Suprapubic skin (tissue), 4 donors: ENCODE measurements around the gene AGL. TPM values are rescaled to one million over a fixed set of nuclear protein-coding genes. Genes with fewer than 3 reads are reported as not detected.

Experiments
- DNase-seq, 2 donors: peaks; one replicate each; pipeline ENCODE4 v3.0.0-alpha.2; 2019; ENCODE audit warnings: low spot score in 2 of 2
- H3K27ac ChIP-seq: fragments of 200-600 bp; sonication (generic); one replicate; pipeline ENCODE4 v1.5.1; 2019
- H3K27me3 ChIP-seq: fragments of 200-600 bp; sonication (generic); one replicate; pipeline ENCODE4 v1.5.1; 2019
- H3K36me3 ChIP-seq: fragments of 200-600 bp; sonication (generic); one replicate; pipeline ENCODE4 v1.5.1; 2019
- H3K4me1 ChIP-seq: fragments of 200-600 bp; sonication (generic); one replicate; pipeline ENCODE4 v1.5.1; 2019
- H3K4me3 ChIP-seq: fragments of 200-600 bp; sonication (generic); one replicate; pipeline ENCODE4 v1.5.1; 2019; ENCODE audit warnings: mild to moderate bottlenecking
- H3K9me3 ChIP-seq: fragments of 200-600 bp; sonication (generic); one replicate; pipeline ENCODE4 v1.5.1; 2019
- CTCF ChIP-seq, 2 donors: fragments of 200-600 bp in 1 of 2; fragments of 450-650 bp in 1 of 2; sonication (generic) in 1 of 2; IDR thresholded peaks; one replicate each; pipeline ENCODE4 v1.5.1; 2016 to 2019; ENCODE audit warnings: antibody characterized with exemption in 2 of 2, mild to moderate bottlenecking in 1 of 2, moderate library complexity in 1 of 2
- EP300 ChIP-seq: sonication (generic); formaldehyde crosslinking; IDR thresholded peaks from one replicate; pipeline ENCODE4 v1.6.1; 2017; ENCODE audit warnings: antibody characterized with exemption
- POLR2A ChIP-seq, 2 donors: fragments of 450-650 bp; IDR thresholded peaks; one replicate each; pipeline ENCODE4 v1.6.1; 2017; ENCODE audit warnings: antibody characterized with exemption in 2 of 2, mild to moderate bottlenecking in 2 of 2, moderate library complexity in 2 of 2
- POLR2AphosphoS5 ChIP-seq, 3 donors: sonication (generic); formaldehyde crosslinking; IDR thresholded peaks; one replicate each; pipeline ENCODE4 v1.6.1; 2017; ENCODE audit warnings: antibody characterized with exemption in 3 of 3
- WGBS: methylation state at CpG from one replicate; pipeline ENCODE4 v1.1.5; 2018; 5-methylcytosine and 5-hydroxymethylcytosine counted together
- total RNA-seq, 4 donors: library from RNA; depleted of rRNA; stranded (reverse); fragments of >200 nt; gene quantifications; one replicate each; pipeline ENCODE4 v1.1.0, GENCODE V29; 2016

Gene AGL
- total RNA-seq, 4 donors from 2014 or later: 7.7 to 17.8 (median 13.8) TPM

DNA sequence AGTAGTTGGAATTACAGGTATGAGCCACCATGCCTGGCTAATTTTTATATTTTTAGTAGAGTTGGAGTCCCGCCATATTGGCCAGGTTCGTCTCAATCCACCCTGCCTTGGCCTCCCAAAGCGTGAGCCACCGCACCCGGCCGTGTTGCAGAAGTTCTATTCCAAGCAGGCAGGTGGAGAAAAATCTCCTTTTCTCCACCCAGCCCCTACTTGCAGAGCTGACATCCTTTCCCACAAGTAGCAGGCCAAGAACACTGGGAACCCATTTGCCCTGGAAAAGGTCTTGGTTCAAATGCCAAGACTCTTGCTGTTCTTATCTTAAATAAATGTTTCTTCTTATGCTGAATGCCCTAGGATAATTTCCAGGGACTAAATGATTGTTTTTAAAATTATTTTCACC, 17.5 kb downstream of the AGL start:
- H3K36me3 ChIP-seq: peaks cover 6% of the 10 kb centered on the region
- H3K27me3 ChIP-seq: no peaks in the 10 kb centered on the region
- H3K4me3 ChIP-seq: no peak overlapping the region
- WGBS: 84% methylated on average over 6 of the region's 6 CpGs
- no peaks in the 10 kb centered on the region for H3K9me3 ChIP-seq
- H3K27ac ChIP-seq: no peak overlapping the region
- TF ChIP-seq EP300 (no peak), CTCF (IDR thresholded peaks at IDR 0.05) (no peak), POLR2A (IDR thresholded peaks at IDR 0.05) (no peak), POLR2AphosphoS5 (IDR thresholded peaks at IDR 0.05) (no peak)
- H3K4me1 ChIP-seq: no peaks in the 10 kb centered on the region
- DNase-seq: no peak

DNA sequence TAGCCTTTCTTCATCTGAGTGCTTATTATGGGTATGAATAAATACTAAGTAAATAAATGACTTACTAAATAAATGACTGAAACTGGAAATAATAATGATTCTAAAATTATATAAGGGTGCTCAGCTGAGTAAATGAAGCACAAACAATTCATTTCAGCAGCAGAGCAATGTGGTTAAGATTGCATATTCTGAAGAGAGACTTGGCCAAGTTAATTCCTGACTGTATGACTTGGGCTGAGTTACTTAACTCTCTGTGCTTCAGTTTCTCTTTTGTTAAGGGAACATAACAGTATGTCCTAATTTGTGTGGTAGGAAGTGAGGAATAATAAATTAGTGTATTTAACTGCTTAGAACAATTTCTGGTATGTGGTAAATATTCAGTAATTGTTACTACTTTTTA, 19.1 kb downstream of the AGL start:
- Histone ChIP-seq H3K4me3 (no peak overlapping the region), H3K36me3 (no peaks in the 10 kb centered on the region), H3K4me1 (no peaks in the 10 kb centered on the region), H3K27me3 (no peaks in the 10 kb centered on the region), H3K9me3 (no peaks in the 10 kb centered on the region), H3K27ac (no peak overlapping the region)
- DNase-seq: no peak
- no peak for TF ChIP-seq EP300
- TF ChIP-seq POLR2AphosphoS5 (IDR thresholded peaks at IDR 0.05): no peak
- TF ChIP-seq CTCF (IDR thresholded peaks at IDR 0.05): no peak
- TF ChIP-seq POLR2A (IDR thresholded peaks at IDR 0.05): no peak

DNA sequence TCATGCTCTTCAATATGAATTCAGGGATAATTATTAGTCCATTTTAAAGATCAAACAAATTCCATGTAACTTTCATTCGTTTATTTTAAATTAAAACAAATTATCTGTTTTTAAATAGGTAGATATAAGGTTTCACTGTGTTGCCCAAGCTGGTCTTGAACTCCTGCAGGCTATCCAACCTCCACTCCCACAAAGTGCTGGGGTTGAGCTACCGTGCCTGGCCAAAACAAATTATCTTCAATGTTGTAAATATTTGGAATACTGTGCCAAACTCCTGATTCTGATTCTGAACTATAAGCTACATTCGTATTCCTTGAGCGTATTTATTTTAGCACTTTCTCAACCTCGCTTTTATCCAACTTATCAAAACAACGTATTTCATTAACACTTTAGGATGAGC, 19.6 kb downstream of the AGL start:
- 89% methylated on average over 6 of the region's 6 CpGs for WGBS

DNA sequence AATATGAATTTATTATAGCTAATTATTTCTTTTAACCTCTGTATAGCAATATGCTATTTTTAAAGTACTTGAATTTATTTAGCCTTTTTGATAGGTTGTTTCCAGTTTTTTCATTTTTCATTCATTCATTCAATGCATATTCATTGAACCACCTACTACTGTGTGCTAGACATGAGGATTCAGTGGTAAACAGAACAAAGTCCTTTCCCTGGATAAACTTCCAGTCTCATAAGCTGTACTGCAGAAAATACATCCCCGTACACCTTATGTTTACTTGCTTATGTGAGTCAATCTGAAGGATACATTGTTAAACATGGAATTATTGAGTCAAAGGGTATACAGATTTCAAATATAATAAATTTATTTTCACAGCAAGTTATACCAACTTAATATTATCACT, 21.9 kb downstream of the AGL start:
- H3K4me1 ChIP-seq: no peaks in the 10 kb centered on the region
- no peaks in the 10 kb centered on the region for H3K27me3 ChIP-seq
- no peak overlapping the region for H3K27ac ChIP-seq
- no peak overlapping the region for H3K4me3 ChIP-seq
- WGBS: 96% methylated on average over 1 of the region's 1 CpG
- H3K36me3 ChIP-seq: peaks cover 12% of the 10 kb centered on the region
- no peak for DNase-seq
- H3K9me3 ChIP-seq: no peaks in the 10 kb centered on the region
- no peak for TF ChIP-seq EP300
- TF ChIP-seq POLR2AphosphoS5 (IDR thresholded peaks at IDR 0.05): no peak
- TF ChIP-seq CTCF (IDR thresholded peaks at IDR 0.05): no peak
- TF ChIP-seq POLR2A (IDR thresholded peaks at IDR 0.05): no peak

More for the DNA sequence above, 19.6 kb downstream of the AGL start:
- H3K9me3 ChIP-seq: no peaks in the 10 kb centered on the region
- H3K27me3 ChIP-seq: no peaks in the 10 kb centered on the region
- no peak for TF ChIP-seq EP300
- TF ChIP-seq POLR2AphosphoS5 (IDR thresholded peaks at IDR 0.05): no peak
- no peak for TF ChIP-seq CTCF (IDR thresholded peaks at IDR 0.05)
- TF ChIP-seq POLR2A (IDR thresholded peaks at IDR 0.05): no peak
- H3K4me1 ChIP-seq: no peaks in the 10 kb centered on the region
- no peak overlapping the region for H3K4me3 ChIP-seq
- DNase-seq: no peak
- no peak overlapping the region for H3K27ac ChIP-seq
- H3K36me3 ChIP-seq: no peaks in the 10 kb centered on the region

GRCh38 chr1:99877568-99877967, 27.4 kb downstream of the AGL start:
- TF ChIP-seq POLR2AphosphoS5 (IDR thresholded peaks at IDR 0.05): no peak
- no peak for TF ChIP-seq EP300
- no peak overlapping the region for H3K4me3 ChIP-seq
- peaks cover 44% of the 10 kb centered on the region for H3K36me3 ChIP-seq

GRCh38 chr1:99886179-99886578, 36.0 kb downstream of the AGL start:
- Histone ChIP-seq H3K27ac (no peak overlapping the region), H3K36me3 (peaks cover 65% of the 10 kb centered on the region), H3K9me3 (no peaks in the 10 kb centered on the region), H3K4me1 (no peaks in the 10 kb centered on the region), H3K4me3 (no peak overlapping the region), H3K27me3 (no peaks in the 10 kb centered on the region)
- 79% methylated on average over 1 of the region's 1 CpG for WGBS
- no peak for TF ChIP-seq CTCF (IDR thresholded peaks at IDR 0.05)
- no peak for TF ChIP-seq EP300
- TF ChIP-seq POLR2AphosphoS5 (IDR thresholded peaks at IDR 0.05): no peak
- TF ChIP-seq POLR2A (IDR thresholded peaks at IDR 0.05): no peak
- no peak for DNase-seq

More at GRCh38 chr1:99877568-99877967, 27.4 kb downstream of the AGL start:
- 96% methylated on average over 3 of the region's 3 CpGs for WGBS
- no peak for DNase-seq
- H3K9me3 ChIP-seq: no peaks in the 10 kb centered on the region
- no peak overlapping the region for H3K27ac ChIP-seq
- no peaks in the 10 kb centered on the region for H3K4me1 ChIP-seq
- no peaks in the 10 kb centered on the region for H3K27me3 ChIP-seq
